Stimulated activated CD8-positive, alpha-beta memory T cell treated with anti-CD3 and anti-CD28 coated beads, Interleukin-15, amount 100 ng/mL, for 4 hours (primary cell): ENCODE data around the gene ANXA1.

Source experiments
- DNase-seq, 2 donors: peaks; one replicate each; pipeline ENCODE4 v3.0.0-alpha.2; 2020; ENCODE audit warnings: low read depth in 2 of 2

Gene ANXA1

GRCh38 chr9:73151653-73152542, at the start of gene ANXA1:
ANXA1 (plus strand) TSS chr9:73151865; CDS start chr9:73158536, 6,671 bp downstream.
- DNase-seq, result no peak

- no peak for DNase-seq
These were observed 47.3 kb upstream of the ANXA1 start for GRCh38 chr9:73104342-73104741.

GRCh38 chr9:73104921-73105320, 46.7 kb upstream of the ANXA1 start:
- DNase-seq, result no peak

GRCh38 chr9:73107489-73108069, 44.1 kb upstream of the ANXA1 start:
- peak; percentile 8 to 41 for DNase-seq

GRCh38 chr9:73114058-73114457, 37.6 kb upstream of the ANXA1 start:
- no peak for DNase-seq

- DNase-seq, result no peak
These were observed 36.7 kb upstream of the ANXA1 start for GRCh38 chr9:73114958-73115357.

GRCh38 chr9:73116031-73116430, 35.6 kb upstream of the ANXA1 start:
- DNase-seq, result no peak

- no peak for DNase-seq
These were observed 34.8 kb upstream of the ANXA1 start for GRCh38 chr9:73116880-73117279.

GRCh38 chr9:73118286-73118685, 33.4 kb upstream of the ANXA1 start:
- no peak for DNase-seq

GRCh38 chr9:73118898-73119554, 32.6 kb upstream of the ANXA1 start:
- no peak for DNase-seq

- DNase-seq, result no peak
These were observed 30.2 kb upstream of the ANXA1 start for GRCh38 chr9:73121375-73121935.

GRCh38 chr9:73125651-73126050, 26.0 kb upstream of the ANXA1 start:
- DNase-seq, result no peak

- no peak for DNase-seq
These were observed 21.6 kb upstream of the ANXA1 start for GRCh38 chr9:73129941-73130685.

- no peak for DNase-seq
These were observed 20.2 kb upstream of the ANXA1 start for GRCh38 chr9:73131461-73131860.

GRCh38 chr9:73132034-73132776, 19.5 kb upstream of the ANXA1 start:
- peak; percentile 28 to 47 for DNase-seq

GRCh38 chr9:73133022-73133651, 18.5 kb upstream of the ANXA1 start:
- DNase-seq, result no peak

- DNase-seq, result no peak
These were observed 17.7 kb upstream of the ANXA1 start for GRCh38 chr9:73133921-73134407.

- DNase-seq, result no peak
These were observed 16.3 kb upstream of the ANXA1 start for GRCh38 chr9:73135394-73135793.

GRCh38 chr9:73137286-73137899, 14.3 kb upstream of the ANXA1 start:
- DNase-seq, result no peak

- DNase-seq, result no peak
These were observed 13.8 kb upstream of the ANXA1 start for GRCh38 chr9:73137914-73138313.
